Measurements from ENCODE around the gene GPR152. TPM values are rescaled to one million over a fixed set of nuclear protein-coding genes. Genes with fewer than 3 reads are reported as not detected.

The GPR152 gene
- total and polyA plus RNA-seq, 2 donors (not counting 3 experiments of a cell fraction or from before 2014, with no cell fraction given): not detected

DNA sequence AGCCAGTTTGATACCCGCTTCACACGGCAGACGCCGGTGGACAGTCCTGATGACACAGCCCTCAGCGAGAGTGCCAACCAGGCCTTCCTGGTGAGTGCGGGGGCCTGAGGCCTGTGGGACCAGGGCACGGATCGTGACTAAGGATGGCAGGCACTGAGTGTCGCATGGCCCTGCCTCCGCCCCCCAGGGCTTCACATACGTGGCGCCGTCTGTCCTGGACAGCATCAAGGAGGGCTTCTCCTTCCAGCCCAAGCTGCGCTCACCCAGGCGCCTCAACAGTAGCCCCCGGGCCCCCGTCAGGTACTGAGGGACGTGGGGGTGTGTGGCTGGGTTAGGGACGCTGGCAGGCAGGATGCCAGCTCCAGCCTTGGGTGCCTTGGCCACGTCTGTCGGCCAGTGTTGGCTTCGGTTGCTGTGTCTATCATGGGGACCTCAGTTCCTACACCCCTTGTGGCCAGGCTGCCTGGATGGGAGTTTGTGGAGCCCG, 18.1 kb downstream of the GPR152 start:
- ChIA-PET CTCF (no interaction called here), POLR2A (no interaction called here)
- dilution Hi-C loops (cut with MboI; ENCODE audit: extremely low pct_ligation_motif_present, low sequenced_read_pairs): no loop called here

More for the DNA sequence above, 18.1 kb downstream of the GPR152 start:
- H3K36me3 ChIP-seq (ENCODE audit: control insufficient read depth in 2 of 2, extremely low read depth in 1 of 2, insufficient read depth in 2 of 2, low read length in 2 of 2): peaks cover 0 to 38% of the 10 kb centered on the region in 2 experiments
- H4K20me1 ChIP-seq (replicated peaks; ENCODE audit: control insufficient read depth, extremely low read depth, insufficient read depth, low read length): no peaks in the 10 kb centered on the region
- no peak overlapping the region for H3K27ac ChIP-seq (ENCODE audit: insufficient read depth, low read depth, low read length)
- intact Hi-C loops (cut with micrococcal nuclease): no loop called here
- no peak overlapping the region for H2AFZ ChIP-seq (ENCODE audit: low read depth, low read length)
- H3K4me1 ChIP-seq (ENCODE audit: control insufficient read depth, extremely low read depth, insufficient read depth, low read length): no peaks in the 10 kb centered on the region
- TF ChIP-seq, protein P1, sequence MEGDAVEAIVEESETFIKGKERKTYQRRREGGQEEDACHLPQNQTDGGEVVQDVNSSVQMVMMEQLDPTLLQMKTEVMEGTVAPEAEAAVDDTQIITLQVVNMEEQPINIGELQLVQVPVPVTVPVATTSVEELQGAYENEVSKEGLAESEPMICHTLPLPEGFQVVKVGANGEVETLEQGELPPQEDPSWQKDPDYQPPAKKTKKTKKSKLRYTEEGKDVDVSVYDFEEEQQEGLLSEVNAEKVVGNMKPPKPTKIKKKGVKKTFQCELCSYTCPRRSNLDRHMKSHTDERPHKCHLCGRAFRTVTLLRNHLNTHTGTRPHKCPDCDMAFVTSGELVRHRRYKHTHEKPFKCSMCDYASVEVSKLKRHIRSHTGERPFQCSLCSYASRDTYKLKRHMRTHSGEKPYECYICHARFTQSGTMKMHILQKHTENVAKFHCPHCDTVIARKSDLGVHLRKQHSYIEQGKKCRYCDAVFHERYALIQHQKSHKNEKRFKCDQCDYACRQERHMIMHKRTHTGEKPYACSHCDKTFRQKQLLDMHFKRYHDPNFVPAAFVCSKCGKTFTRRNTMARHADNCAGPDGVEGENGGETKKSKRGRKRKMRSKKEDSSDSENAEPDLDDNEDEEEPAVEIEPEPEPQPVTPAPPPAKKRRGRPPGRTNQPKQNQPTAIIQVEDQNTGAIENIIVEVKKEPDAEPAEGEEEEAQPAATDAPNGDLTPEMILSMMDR (IDR thresholded peaks at IDR 0.05; ENCODE audit: extremely low read depth in 1 of 2, insufficient read depth in 1 of 2, low read depth in 1 of 2, low read length in 2 of 2): no peak
- TF ChIP-seq, protein P2, sequence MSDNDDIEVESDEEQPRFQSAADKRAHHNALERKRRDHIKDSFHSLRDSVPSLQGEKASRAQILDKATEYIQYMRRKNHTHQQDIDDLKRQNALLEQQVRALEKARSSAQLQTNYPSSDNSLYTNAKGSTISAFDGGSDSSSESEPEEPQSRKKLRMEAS (IDR thresholded peaks at IDR 0.05; ENCODE audit: insufficient read depth, insufficient read length): no peak
- TF ChIP-seq POLR2A (IDR thresholded peaks at IDR 0.05; ENCODE audit: low read depth, low read length): no peak
- TF ChIP-seq EZH2 (IDR thresholded peaks at IDR 0.05; ENCODE audit: borderline replicate concordance, low read depth, low read length, severe bottlenecking): no peak
- no peak for TF ChIP-seq MYC (IDR thresholded peaks at IDR 0.05; ENCODE audit: low read depth, low read length)
- no peak for TF ChIP-seq FOS (IDR thresholded peaks at IDR 0.05; ENCODE audit: borderline replicate concordance, insufficient read depth, low read length)
- TF ChIP-seq GATA2 (IDR thresholded peaks at IDR 0.05; ENCODE audit: insufficient read depth, insufficient read length, low read depth, low read length): no peak
- TF ChIP-seq POLR2AphosphoS5 (IDR thresholded peaks at IDR 0.05; ENCODE audit: insufficient read depth, low read depth, low read length): no peak
- no peak for TF ChIP-seq JUN (IDR thresholded peaks at IDR 0.05; ENCODE audit: borderline replicate concordance, insufficient read depth, insufficient read length, low read depth)
- no peak for DNase-seq (ENCODE audit: low read depth, low spot score)
- no peaks in the 10 kb centered on the region for H3K9me3 ChIP-seq (replicated peaks; ENCODE audit: control insufficient read depth, insufficient read depth, low read length)
- no peak overlapping the region for H3K9ac ChIP-seq (replicated peaks; ENCODE audit: extremely low read depth, insufficient read depth, low read length)
- no peak overlapping the region for H3K4me2 ChIP-seq (ENCODE audit: insufficient read depth, low read length)
- H3K4me3 ChIP-seq (replicated peaks in 1 of 3; ENCODE audit: insufficient read depth in 1 of 3, low read depth in 1 of 3, low read length in 3 of 3): no peak overlapping the region
- no peaks in the 10 kb centered on the region for H3K9me1 ChIP-seq (replicated peaks; ENCODE audit: control insufficient read depth, extremely low read depth, insufficient read depth, low read length)
- peaks cover under 1% of the 10 kb centered on the region for H3K79me2 ChIP-seq (ENCODE audit: control insufficient read depth, insufficient read depth, low read length)
- BruUV-seq (replicated peaks): no TSS peak
- H3K27me3 ChIP-seq (ENCODE audit: control insufficient read depth in 2 of 2, insufficient read depth in 2 of 2, low read length in 2 of 2): no peaks in the 10 kb centered on the region
- no peak for FAIRE-seq

All from endothelial cell of umbilical vein (primary cell).